Keratinocyte (primary cell): Measurements from ENCODE around the gene SACS.

Source experiments
- CTCF ChIP-seq, 3 experiments: IDR thresholded peaks in 1 of 3; conservative IDR thresholded peaks in 1 of 3; optimal IDR thresholded peaks in 1 of 3; 2 replicates in 2 of 3; 3 replicates in 1 of 3; pipeline versions ENCODE3 to v1.5.1; 2011; ENCODE audit warnings: low read length in 3 of 3, mild to moderate bottlenecking in 3 of 3, moderate library complexity in 2 of 3, control low read depth in 1 of 3, inconsistent platforms in 1 of 3; ENCODE audit not compliant: insufficient read depth in 2 of 3; ENCODE audit errors: extremely low read depth in 1 of 3
- EZH2 ChIP-seq: IDR thresholded peaks from one replicate; pipeline ENCODE4 v1.6.1; 2012; ENCODE audit warnings: inconsistent platforms, mild to moderate bottlenecking, low read length, moderate library complexity

- no peak for TF ChIP-seq EZH2
- no peak for TF ChIP-seq CTCF (optimal IDR thresholded peaks at IDR 0.05 in 1 of 3, IDR thresholded peaks at IDR 0.05 in 1 of 3, conservative IDR thresholded peaks at IDR 0.05 in 1 of 3; ENCODE audit: extremely low read depth in 1 of 3, insufficient read depth in 2 of 3, low read length in 3 of 3)
These were observed 111.8 kb downstream of the SACS start for GRCh38 chr13:23321535-23322241.
